ENCODE data around the gene PIPOX. TPM values are rescaled to one million over a fixed set of nuclear protein-coding genes. Genes with fewer than 3 reads are reported as not detected.
A peak's percentile ranks its signal among the peaks of the same experiment; 100 is the strongest.

The PIPOX gene
- total and polyA plus RNA-seq, 2 of the 13 experiments (the other 11 are each of a cell fraction or from before 2014, with no cell fraction given) = 87.3 to 154 TPM

GRCh38 chr17:29005936-29006511, 36.9 kb upstream of the PIPOX start, which contains the start of gene SEZ6 (continued):
- peak; percentile 38; the same call in 1 of the 2 replicates for TF ChIP-seq ZNF276 (CRISPR knock-in tag; IDR thresholded peaks at IDR 0.05; ENCODE audit: low read depth)
- TF ChIP-seq FOXP4 (CRISPR knock-in tag; IDR thresholded peaks at IDR 0.05) = peak; percentile 62
- TF ChIP-seq MED8 (CRISPR knock-in tag; IDR thresholded peaks at IDR 0.05; ENCODE audit: insufficient replicate concordance) = no peak
- TF ChIP-seq ZNF232 (CRISPR knock-in tag; IDR thresholded peaks at IDR 0.05; ENCODE audit: borderline replicate concordance) = peak; percentile 94
- TF ChIP-seq ZBTB43 (CRISPR knock-in tag; conservative IDR thresholded peaks at IDR 0.05) = peak; percentile 90
- TF ChIP-seq GATAD1 (CRISPR knock-in tag; IDR thresholded peaks at IDR 0.05) = 0 out of 2 replicates have a peak, but pooled peaks have one; percentile 39
- TF ChIP-seq, protein P1, sequence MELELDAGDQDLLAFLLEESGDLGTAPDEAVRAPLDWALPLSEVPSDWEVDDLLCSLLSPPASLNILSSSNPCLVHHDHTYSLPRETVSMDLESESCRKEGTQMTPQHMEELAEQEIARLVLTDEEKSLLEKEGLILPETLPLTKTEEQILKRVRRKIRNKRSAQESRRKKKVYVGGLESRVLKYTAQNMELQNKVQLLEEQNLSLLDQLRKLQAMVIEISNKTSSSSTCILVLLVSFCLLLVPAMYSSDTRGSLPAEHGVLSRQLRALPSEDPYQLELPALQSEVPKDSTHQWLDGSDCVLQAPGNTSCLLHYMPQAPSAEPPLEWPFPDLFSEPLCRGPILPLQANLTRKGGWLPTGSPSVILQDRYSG (CRISPR knock-in tag; IDR thresholded peaks at IDR 0.05) = peak; percentile 97
- TF ChIP-seq ZC3H13 (CRISPR knock-in tag; IDR thresholded peaks at IDR 0.05) = peak; percentile 90
- no peak for TF ChIP-seq ELF1 (CRISPR knock-in tag; IDR thresholded peaks at IDR 0.05)
- no peak for TF ChIP-seq SMAD9 (CRISPR knock-in tag; IDR thresholded peaks at IDR 0.05)
- TF ChIP-seq KLF15 (CRISPR knock-in tag; IDR thresholded peaks at IDR 0.05; ENCODE audit: borderline replicate concordance) = peak; percentile 73; the same call in 1 of the 2 replicates
- TF ChIP-seq ZFP36 (IDR thresholded peaks at IDR 0.05; ENCODE audit: borderline replicate concordance, low read depth, low read length, partially characterized antibody) = no peak
- TF ChIP-seq CEBPG (CRISPR knock-in tag; IDR thresholded peaks at IDR 0.05) = 0 out of 2 replicates have a peak, but pooled peaks have one; percentile 9
- TF ChIP-seq ZNF879 (CRISPR knock-in tag; IDR thresholded peaks at IDR 0.05) = peak; percentile 87; the same call in 1 of the 2 replicates
- no peak for TF ChIP-seq NBN (conservative IDR thresholded peaks at IDR 0.05)
- TF ChIP-seq ZNF546 (CRISPR knock-in tag; conservative IDR thresholded peaks at IDR 0.05) = peak; percentile 94; the same call in 1 of the 2 replicates
- TF ChIP-seq RCOR2 (CRISPR knock-in tag; IDR thresholded peaks at IDR 0.05) = no peak
- TF ChIP-seq HOXA9 (CRISPR knock-in tag; IDR thresholded peaks at IDR 0.05; ENCODE audit: borderline replicate concordance) = peak; percentile 92; the same call in 1 of the 2 replicates
- no peak for TF ChIP-seq MTA3 (CRISPR knock-in tag; IDR thresholded peaks at IDR 0.05)
- no peak for TF ChIP-seq MZF1 (CRISPR knock-in tag; IDR thresholded peaks at IDR 0.05; ENCODE audit: borderline replicate concordance)
- TF ChIP-seq, protein P2, sequence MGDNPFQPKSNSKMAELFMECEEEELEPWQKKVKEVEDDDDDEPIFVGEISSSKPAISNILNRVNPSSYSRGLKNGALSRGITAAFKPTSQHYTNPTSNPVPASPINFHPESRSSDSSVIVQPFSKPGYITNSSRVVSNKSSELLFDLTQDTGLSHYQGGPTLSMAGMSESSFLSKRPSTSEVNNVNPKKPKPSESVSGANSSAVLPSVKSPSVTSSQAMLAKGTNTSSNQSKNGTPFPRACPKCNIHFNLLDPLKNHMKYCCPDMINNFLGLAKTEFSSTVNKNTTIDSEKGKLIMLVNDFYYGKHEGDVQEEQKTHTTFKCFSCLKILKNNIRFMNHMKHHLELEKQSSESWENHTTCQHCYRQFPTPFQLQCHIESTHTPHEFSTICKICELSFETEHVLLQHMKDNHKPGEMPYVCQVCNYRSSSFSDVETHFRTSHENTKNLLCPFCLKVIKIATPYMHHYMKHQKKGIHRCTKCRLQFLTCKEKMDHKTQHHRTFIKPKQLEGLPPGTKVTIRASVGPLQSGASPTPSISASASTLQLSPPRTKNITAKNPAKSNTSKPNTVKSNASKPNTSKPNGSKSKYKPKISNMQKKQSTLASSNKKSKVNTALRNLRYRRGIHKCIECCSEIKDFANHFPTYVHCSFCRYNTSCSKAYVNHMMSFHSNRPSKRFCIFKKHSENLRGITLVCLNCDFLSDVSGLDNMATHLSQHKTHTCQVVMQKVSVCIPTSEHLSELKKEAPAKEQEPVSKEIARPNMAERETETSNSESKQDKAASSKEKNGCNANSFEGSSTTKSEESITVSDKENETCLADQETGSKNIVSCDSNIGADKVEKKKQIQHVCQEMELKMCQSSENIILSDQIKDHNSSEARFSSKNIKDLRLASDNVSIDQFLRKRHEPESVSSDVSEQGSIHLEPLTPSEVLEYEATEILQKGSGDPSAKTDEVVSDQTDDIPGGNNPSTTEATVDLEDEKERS (CRISPR knock-in tag; IDR thresholded peaks at IDR 0.05) = peak; percentile 55; the same call in 1 of the 2 replicates
